RPMI8226 (cell line): ENCODE measurements around the gene FLNC.

Experiments
- DNase-seq: peaks from one replicate; pipeline ENCODE4 v3.0.0-alpha.2; 2015

The FLNC gene

DNA sequence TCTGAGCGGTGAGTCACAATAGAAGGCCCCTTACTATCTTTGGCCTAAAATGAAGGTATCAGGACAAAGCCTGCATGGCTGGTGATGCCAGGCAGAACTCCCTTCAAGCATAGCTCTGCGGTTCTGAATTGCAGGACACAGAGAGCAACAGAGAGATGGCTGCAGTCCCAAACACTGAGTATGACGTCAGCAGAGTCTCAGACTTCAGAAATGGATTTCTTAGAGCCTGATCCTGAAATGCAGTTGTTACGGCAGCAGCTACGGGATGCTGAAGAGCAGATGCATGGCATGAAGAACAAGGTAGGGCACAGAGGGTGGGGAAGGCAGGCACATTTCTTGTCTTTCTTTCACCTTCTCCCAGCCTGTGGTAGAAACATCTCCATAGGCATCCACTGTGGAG, 25.0 kb upstream of the FLNC start:
- DNase-seq = no peak

GRCh38 chr7:128807191-128807590, 23.0 kb upstream of the FLNC start:
- DNase-seq = no peak

- no peak for DNase-seq
These were observed 20.8 kb upstream of the FLNC start for GRCh38 chr7:128809363-128809762.

DNA sequence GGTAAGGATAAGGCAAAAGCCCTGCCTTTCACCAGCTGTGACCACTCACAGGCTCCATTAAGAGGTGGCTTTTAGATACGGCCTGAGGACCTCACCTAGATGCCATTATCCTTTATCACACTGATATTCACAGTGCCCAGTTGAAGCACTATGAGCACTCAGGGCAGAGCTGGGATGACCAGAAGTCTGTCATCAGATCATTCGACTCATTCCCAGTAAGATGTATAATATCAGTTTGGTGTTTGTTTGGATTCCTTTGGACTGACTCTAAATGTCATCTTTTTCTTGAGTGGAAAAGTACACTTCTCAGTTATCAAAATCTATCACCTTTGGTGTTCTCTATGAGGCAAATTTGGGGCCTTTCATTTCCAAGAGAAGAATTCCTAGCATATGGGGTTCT, 19.7 kb upstream of the FLNC start:
- DNase-seq = no peak

DNA sequence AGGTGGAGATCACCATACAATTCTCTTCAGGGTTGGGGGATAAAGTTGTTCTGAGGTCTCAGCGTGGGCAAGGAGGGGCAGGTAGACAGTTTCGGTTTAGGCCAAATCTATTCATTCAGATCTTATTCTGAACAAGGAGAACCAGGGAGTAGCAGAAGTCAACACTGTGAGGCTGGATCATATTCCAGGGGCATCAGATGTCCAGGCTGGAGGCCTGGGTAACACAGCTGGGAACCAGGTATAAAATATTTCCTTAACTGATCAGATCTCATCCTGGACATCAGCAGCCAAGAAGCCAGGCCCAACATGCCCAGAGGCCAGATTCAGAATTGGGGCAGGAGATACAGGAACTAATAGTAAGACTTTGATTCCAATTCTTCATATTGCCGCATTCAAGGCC, 19.2 kb upstream of the FLNC start:
- DNase-seq = no peak

DNA sequence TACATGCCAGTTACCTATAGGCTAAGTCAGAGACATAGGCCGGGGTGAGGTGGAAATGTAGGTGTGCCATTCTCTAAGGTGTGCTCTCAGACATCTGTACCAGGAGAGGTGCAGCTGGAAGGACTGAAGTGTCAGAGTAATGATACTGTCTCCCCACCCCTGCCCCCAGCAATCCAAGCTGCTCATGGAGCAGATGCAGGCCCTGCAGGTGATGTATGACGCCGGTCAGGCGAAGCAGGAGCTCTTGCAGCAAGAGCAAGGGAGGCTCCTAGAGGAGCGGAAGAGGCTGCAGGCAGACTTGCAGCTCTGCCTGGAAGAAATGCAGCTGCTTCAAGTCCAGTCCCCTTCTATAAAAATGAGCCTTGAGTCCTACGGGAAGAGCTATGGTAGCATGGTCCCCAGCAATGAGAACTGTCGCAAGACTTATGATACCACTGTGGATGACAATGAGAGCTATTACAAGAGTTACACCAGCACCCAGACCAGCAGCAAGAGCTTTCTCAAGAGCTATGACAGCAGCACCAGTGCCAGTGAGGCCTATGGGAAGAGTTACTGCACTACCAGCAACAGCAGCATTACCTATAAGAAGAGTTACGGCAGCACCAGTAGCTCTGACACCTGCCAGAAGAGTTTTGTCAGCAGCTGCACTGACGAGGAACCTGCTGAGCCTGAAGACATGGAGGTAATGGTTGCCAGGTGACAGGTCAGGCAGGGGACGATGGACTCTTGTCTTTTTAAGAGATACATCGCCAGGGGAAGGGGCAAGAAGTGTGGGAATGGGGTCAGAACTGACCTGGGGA, 18.4 kb upstream of the FLNC start:
- DNase-seq = peak; percentile 94

DNA sequence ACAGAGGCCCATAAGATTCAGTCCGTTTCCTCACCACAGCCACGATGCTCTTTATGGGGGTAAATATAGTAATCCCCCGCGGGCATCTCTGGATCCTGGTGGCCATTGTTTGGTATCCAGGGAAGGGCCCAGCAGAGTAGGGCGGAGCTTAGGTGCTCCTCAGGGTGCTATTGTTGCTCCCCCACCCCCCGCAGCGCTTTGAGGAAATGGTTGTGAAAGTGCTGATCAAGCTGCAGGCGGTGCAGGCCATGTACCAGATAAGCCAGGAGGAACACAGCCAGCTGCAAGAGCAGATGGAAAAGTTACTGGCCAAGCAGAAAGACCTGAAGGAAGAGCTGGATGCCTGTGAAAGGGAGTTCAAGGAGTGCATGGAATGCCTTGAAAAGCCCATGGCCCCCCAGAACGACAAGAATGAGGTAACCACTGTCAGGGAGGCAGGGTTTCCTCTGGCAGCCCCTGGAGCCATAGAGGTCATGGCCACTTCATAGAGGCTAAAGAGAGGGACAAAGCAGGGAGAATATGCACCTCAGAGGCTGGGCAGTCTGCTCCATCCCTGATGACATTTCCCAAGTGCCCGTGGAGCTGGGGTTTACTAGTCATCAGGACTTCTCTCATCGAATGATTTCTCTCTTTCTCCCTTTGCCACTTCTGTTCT, 17.6 kb upstream of the FLNC start:
- DNase-seq = peak; percentile 96

- DNase-seq = no peak
These were observed 15.7 kb upstream of the FLNC start for GRCh38 chr7:128814499-128814898.

DNA sequence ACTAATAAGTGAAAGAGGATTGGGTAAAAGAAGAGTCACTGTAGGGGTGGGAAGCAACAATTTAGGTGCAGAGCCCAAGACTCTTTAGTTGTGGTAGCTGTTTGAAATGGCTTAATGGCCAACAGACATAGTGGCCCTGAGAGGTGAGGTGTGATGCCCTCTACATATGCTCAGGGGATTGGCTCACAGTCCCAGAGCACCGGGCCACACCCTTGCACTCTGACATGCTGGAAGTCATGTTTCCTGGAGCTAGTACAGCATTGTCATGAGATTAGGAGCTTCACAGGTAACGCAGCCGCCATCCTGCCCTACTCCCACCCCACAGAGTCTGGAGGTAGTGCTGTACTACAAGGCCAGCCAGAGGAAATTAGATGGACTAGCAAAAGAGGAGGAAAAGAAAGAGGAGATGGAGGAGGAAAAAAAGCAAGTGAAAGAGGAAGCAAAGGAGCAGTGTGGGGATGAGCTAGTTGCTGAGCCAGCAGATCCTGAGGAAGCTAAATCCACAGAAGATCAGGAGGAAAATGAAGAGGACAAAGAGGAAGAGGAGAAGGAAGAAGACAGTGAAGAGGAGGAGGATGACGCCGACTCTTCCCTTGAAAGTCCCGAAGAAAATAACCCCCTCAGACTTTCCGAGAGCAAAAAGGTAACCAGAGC, 14.8 kb upstream of the FLNC start:
- no peak for DNase-seq

DNA sequence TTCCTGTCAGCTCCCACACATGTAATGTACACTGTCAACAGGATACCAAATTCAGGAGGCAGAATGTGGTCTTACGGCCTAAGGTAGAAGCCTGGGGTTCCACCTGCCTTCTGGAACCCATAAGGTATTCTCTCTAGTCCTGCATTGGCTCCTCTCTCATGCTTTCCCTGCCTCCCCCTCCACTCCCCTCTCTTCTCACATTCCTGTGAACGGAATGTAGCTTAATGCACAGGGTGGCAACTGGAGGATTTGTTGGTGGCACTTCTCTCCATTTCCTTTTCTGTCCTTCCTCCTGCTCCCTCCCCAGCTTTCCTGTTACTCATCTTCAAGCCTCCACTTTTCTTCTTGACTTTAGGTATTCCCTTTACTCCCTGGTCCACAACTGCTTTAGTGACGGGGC, 11.5 kb upstream of the FLNC start:
- no peak for DNase-seq

GRCh38 chr7:128821724-128822123, 8.5 kb upstream of the FLNC start:
- DNase-seq = no peak

DNA sequence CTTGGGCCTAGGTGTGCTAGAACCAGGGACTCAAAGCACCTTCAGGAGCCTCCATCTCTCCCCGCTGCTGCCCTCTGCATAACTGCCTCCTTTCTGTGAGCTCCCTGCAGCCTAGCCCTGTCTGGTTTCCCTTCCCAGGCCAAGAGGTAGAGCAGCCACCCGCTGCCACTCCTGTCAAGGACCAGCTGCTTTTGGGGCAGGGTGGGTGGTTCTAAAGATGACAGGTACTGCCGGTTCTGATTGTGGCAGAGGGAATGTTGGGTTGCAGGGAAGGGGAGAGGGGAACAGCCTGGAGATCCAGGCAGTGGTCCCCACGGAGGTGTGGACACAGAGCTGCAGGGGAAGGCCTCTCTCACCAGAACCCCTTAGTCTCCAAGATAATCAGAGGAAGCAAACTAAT, 3.7 kb upstream of the FLNC start:
- DNase-seq = no peak

DNA sequence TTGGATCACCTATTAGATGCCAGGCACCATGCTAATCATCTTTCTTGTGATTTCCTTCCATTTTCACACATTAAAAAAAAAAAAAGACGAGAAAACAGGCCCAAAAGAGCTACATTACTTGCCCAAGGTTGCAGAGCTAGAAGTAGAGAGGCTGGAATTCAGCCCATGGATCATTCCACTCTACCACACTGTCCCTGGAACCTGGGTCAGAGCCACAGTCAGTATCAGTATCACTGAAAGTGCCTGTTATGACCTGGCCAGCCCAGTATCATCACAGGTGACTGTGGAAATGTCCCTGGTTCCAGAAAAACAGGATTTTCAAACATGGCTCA, 3.3 kb upstream of the FLNC start:
- no peak for DNase-seq

GRCh38 chr7:128827248-128827958, 2.8 kb upstream of the FLNC start:
- DNase-seq = no peak

DNA sequence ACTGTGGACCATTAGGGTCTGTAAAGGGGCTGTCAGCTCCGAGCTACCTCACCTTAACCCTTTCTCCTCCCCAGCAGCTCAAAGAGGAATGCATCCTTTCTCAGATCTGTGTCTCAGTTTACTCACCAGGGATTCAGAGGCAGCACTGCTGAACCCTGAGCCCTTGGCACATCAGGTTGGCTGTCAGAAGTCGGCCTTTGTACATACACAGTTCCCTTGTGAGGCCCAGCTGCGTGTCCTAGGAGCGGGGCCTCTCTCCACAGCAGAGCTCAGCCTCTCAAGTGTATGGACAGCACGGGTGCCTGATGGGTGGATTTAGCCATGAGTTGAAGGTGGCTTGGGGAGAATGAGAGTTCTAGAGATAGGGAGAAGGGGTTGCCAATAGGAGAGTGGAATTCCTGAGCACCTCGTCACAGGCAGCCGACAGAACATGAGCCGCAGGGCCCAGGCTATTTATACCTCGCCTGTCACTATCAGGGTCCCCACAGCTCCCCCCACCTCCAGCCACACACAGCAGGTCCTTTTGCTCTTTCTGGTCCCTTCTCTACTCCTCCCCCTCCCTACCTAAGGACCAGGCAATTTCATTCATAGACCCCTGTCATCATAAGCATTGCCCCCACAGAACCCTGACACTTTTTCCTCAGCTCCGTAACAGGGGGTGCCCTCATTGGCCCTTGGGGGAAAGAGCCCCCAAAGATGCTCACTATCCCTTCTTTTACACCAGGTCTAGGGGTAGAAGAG, 2.1 kb upstream of the FLNC start:
- no peak for DNase-seq

GRCh38 chr7:128829391-128830166, 627 bp upstream of the FLNC start:
- peak; percentile 36 for DNase-seq

- no peak for DNase-seq
These were observed 1.2 kb downstream of the FLNC start for GRCh38 chr7:128831178-128831993.

DNA sequence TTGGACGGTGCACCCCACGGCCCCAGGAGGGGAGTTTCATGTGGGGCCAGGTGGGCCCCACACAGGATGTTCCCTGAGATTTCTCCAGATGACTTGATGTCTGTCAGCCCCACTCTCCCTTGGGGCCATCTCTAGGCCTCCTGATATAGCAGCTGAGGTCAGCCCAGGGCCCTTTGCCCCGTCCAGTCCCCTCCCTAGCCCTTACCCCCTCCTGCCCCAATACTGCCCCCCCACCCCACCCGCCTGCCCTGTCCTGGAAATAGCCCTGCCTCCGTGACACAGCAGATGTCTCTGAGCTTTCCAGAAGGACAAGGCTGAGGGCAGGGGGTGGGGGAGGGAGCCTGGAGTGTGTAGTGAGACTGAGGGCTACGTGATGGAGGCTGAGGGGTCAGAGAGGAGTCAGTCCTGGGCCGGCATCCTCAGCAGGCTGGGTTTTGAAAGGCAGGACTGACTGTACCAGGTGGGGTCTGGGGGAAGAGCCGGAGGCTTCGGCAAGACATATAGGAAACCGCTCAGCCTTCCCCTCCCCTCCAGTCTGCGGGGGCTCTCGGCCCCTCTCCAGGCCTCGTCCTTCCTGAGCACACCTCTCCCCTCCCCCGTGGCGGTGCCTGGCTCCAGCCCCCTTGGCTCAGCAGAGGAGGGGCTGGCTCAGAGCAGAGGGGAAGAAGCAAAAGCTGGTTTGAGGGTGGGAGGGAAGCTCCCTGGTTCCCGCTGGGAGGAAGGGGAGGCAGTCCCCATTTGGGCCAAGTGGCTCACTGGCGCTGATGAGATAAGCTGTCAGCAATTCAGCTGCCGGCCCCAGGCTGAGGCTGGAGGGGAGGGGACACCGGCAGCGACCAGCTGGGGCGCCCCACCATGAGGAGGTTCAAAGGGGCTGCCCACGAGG, 2.0 kb downstream of the FLNC start:
- DNase-seq = no peak

DNA sequence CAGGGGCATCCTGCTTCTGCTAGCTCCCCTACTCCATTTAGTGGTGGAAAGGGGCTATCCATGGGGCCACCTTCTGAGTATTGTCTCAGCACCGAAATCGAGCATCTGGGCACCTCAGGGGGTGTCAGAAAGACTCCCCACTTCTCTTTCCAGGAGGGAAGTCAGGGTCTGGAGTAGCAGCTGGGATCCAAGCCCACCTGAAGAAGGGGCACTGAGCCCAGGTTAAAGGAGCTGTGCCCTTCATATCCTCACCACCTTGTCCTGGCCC, 2.6 kb downstream of the FLNC start:
- DNase-seq = no peak

- no peak for DNase-seq
These were observed 3.1 kb downstream of the FLNC start for GRCh38 chr7:128833148-128833945.
